ENCODE data around the gene KCNJ14.

KCNJ14 gene

DNA sequence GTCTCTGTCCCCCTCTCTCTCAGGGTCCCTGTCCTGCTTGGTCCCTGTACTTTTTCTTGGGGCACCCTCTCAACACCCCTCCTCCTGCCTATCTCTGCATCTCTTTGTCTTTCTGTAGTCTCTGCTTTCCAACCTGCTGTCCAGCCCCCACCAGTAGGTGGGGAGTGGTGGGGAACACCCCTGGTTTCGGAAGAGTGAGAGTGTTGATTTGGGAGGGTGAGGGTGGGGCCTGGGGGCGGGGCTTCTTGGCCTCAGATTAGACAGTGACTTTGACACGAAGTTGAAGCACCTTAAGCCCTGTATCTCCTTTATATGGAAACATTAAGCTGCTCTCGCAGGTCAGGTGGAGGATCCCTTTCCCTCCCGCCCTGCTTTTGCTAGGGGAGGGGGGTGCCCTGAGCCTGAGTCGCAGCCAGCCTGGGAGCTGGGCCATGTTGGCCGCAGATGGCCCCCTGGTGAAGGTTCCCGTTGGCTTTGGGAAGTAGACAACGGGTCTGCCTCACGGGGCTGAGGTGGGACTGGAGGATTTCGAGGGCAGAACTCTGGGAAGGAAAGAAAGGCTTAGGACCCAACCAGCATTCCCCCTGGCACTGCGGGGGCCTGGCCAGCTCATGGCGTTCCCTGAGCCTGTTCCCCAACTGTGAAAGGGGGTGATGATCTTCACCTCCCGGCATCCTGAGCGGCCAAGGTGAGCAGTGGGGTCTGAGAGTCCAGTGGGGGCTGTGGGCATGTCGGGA is at the start of gene KCNJ14:
Gene KCNJ14, plus strand, starts transcription at position 404 of the 737 bp plus-strand sequence. CDS start 6,151 bp downstream, outside the sequence.
- TF ChIP-seq CREB1 (IDR thresholded peaks at IDR 0.05; ENCODE audit: low read depth) (no peak), YY1 (IDR thresholded peaks at IDR 0.05; ENCODE audit: low read depth) (no peak), ZBTB7A (IDR thresholded peaks at IDR 0.05; ENCODE audit: low read depth) (no peak), TEAD4 (IDR thresholded peaks at IDR 0.05) (no peak), FOXM1 (IDR thresholded peaks at IDR 0.05; ENCODE audit: borderline replicate concordance, low read depth) (no peak), TCF12 (IDR thresholded peaks at IDR 0.05; ENCODE audit: low read depth) (no peak), TAF1 (IDR thresholded peaks at IDR 0.05; ENCODE audit: low read depth) (no peak), RAD21 (IDR thresholded peaks at IDR 0.05; ENCODE audit: low read depth) (no peak), EGR1 (IDR thresholded peaks at IDR 0.05) (no peak), EP300 (IDR thresholded peaks at IDR 0.05; ENCODE audit: borderline replicate concordance) (no peak), NFIC (IDR thresholded peaks at IDR 0.05) (no peak), CEBPB (IDR thresholded peaks at IDR 0.05) (no peak)
- TF ChIP-seq, protein P1, sequence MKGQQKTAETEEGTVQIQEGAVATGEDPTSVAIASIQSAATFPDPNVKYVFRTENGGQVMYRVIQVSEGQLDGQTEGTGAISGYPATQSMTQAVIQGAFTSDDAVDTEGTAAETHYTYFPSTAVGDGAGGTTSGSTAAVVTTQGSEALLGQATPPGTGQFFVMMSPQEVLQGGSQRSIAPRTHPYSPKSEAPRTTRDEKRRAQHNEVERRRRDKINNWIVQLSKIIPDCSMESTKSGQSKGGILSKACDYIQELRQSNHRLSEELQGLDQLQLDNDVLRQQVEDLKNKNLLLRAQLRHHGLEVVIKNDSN (IDR thresholded peaks at IDR 0.05) = no peak
- TF ChIP-seq, protein P2, sequence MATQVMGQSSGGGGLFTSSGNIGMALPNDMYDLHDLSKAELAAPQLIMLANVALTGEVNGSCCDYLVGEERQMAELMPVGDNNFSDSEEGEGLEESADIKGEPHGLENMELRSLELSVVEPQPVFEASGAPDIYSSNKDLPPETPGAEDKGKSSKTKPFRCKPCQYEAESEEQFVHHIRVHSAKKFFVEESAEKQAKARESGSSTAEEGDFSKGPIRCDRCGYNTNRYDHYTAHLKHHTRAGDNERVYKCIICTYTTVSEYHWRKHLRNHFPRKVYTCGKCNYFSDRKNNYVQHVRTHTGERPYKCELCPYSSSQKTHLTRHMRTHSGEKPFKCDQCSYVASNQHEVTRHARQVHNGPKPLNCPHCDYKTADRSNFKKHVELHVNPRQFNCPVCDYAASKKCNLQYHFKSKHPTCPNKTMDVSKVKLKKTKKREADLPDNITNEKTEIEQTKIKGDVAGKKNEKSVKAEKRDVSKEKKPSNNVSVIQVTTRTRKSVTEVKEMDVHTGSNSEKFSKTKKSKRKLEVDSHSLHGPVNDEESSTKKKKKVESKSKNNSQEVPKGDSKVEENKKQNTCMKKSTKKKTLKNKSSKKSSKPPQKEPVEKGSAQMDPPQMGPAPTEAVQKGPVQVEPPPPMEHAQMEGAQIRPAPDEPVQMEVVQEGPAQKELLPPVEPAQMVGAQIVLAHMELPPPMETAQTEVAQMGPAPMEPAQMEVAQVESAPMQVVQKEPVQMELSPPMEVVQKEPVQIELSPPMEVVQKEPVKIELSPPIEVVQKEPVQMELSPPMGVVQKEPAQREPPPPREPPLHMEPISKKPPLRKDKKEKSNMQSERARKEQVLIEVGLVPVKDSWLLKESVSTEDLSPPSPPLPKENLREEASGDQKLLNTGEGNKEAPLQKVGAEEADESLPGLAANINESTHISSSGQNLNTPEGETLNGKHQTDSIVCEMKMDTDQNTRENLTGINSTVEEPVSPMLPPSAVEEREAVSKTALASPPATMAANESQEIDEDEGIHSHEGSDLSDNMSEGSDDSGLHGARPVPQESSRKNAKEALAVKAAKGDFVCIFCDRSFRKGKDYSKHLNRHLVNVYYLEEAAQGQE (IDR thresholded peaks at IDR 0.05; ENCODE audit: low read depth) = no peak
- TF ChIP-seq, protein P3, sequence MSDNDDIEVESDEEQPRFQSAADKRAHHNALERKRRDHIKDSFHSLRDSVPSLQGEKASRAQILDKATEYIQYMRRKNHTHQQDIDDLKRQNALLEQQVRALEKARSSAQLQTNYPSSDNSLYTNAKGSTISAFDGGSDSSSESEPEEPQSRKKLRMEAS (IDR thresholded peaks at IDR 0.05) = no peak

DNA sequence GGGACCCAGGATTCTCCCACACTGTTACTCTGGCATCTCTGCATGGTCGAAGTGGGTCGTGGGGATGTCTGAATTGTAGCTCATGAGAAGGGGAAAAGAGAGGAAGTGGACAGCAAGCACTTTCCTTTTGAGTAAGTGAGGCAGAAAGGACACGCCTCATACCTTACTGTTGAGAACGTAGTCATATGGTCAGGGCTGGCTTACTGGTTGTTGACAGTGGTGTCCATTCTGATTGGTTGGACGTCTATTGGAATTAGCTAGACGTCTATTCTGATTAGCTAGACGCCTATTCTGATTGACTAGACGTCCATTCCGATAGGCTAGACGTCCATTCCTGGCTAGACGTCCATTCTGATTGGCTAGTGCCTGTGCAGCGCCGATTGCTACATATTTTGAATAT is 49.5 kb upstream of the KCNJ14 start:
- TF ChIP-seq CREB1 (IDR thresholded peaks at IDR 0.05; ENCODE audit: low read depth) = no peak
- TF ChIP-seq EP300 (IDR thresholded peaks at IDR 0.05; ENCODE audit: borderline replicate concordance) = no peak
- TF ChIP-seq, protein P3 (IDR thresholded peaks at IDR 0.05) = peak; percentile 87; the same call in 1 of the 2 replicates
- no peak for TF ChIP-seq RAD21 (IDR thresholded peaks at IDR 0.05; ENCODE audit: low read depth)
- TF ChIP-seq FOXM1 (IDR thresholded peaks at IDR 0.05; ENCODE audit: borderline replicate concordance, low read depth) = no peak

GRCh38 chr19:48413879-48414587 is 41.3 kb upstream of the KCNJ14 start:
- TF ChIP-seq EGR1 (IDR thresholded peaks at IDR 0.05) (no peak), TAF1 (IDR thresholded peaks at IDR 0.05; ENCODE audit: low read depth) (no peak), RAD21 (IDR thresholded peaks at IDR 0.05; ENCODE audit: low read depth) (no peak), TCF12 (IDR thresholded peaks at IDR 0.05; ENCODE audit: low read depth) (no peak), FOXM1 (IDR thresholded peaks at IDR 0.05; ENCODE audit: borderline replicate concordance, low read depth) (no peak), EP300 (IDR thresholded peaks at IDR 0.05; ENCODE audit: borderline replicate concordance) (no peak), CEBPB (IDR thresholded peaks at IDR 0.05) (no peak), CREB1 (IDR thresholded peaks at IDR 0.05; ENCODE audit: low read depth) (no peak), ZBTB7A (IDR thresholded peaks at IDR 0.05; ENCODE audit: low read depth) (no peak), TEAD4 (IDR thresholded peaks at IDR 0.05) (no peak), NFIC (IDR thresholded peaks at IDR 0.05) (no peak), YY1 (IDR thresholded peaks at IDR 0.05; ENCODE audit: low read depth) (no peak)
- TF ChIP-seq, protein P3 (IDR thresholded peaks at IDR 0.05) = no peak
- TF ChIP-seq, protein P2 (IDR thresholded peaks at IDR 0.05; ENCODE audit: low read depth) = no peak
- TF ChIP-seq, protein P1 (IDR thresholded peaks at IDR 0.05) = no peak

DNA sequence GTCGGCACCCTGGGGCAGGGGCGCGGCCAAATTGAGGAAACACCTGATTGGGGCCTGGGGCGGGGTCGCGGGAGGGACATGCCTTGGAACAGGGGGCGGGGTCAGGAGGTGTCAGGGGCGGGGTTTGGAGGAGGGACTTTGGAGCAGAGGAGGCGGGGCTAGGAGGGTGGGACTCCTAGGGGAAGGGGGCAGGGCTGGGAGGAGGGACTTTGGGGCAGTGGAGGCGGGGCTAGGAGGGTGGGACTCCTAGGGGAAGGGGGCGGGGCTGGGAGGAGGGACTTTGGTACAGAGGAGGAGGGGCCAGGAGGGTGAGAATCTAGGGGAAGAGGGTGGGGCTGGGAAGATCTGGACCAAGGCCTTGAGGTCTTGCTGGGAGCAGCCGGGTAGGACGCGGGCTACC is 40.0 kb upstream of the KCNJ14 start:
- TF ChIP-seq, protein P2 (IDR thresholded peaks at IDR 0.05; ENCODE audit: low read depth) = no peak
- TF ChIP-seq CEBPB (IDR thresholded peaks at IDR 0.05) (no peak), EGR1 (IDR thresholded peaks at IDR 0.05) (no peak)
